ENCODE measurements around the gene SPEN.

The SPEN gene

DNA sequence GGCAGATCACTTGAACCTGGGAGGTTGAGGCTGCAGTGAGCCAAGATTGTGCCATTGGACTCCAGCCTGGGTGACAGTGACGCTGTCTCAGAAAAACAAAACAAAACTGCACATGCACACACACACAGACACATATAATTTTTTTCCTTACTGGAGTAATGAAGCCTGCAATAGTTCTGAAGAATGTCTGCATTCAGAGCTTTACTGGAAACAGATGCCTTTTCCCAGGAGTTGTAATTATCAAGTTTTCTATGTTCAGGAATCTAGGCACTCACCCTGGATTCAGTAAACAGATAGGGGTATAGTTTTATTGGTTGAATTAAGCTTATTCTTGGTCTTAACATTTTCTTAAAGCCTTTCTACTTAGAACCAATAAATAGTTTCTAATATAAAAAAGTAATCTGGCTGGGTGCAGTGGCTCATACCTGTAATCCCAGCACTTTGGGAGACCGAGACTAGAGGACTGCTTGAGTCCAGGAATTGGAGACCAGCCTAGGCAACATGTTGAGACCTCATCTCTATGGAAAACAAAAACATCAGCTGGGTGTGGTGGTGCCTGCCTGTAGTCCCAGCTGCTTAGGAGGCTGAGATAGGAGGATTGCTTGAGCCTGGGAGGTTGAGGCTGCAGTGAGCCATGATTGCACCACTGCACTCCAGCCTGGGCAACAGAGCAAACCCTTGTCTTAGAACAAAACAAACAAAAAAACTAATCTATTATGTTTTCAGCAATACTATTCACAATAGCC, 15.8 kb downstream of the SPEN start:
- no peak overlapping the region for H3K4me2 ChIP-seq (ENCODE audit: low read length)

DNA sequence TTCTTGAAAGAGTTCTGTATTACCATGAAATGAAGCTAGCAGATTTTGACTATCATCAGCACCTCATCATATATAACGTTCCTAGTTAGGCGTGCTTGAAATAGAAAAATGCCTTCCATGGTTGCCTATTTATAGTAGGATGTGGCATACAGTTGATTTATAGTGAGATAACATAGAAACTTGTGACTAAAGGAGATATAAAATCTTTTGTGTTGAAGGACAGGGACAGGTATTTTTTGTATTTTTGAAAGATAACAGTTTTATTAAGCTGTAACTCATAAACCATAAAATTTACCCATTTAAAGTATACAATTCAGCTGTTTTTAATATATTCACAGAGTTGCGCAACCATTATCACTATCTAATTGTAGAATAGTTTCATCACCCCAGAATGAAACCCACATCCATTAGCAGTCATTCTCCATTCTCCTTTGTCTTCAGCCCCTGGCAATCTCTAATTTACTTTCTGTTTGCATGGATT, 19.3 kb downstream of the SPEN start:
- Histone ChIP-seq H3F3A (ENCODE audit: control insufficient read depth, insufficient read depth) (peaks cover 4% of the 10 kb centered on the region), H3K9me2 (replicated peaks; ENCODE audit: control insufficient read depth, low read length) (no peaks in the 10 kb centered on the region), H3K4me3 (ENCODE audit: low read length) (no peak overlapping the region), H3K79me2 (ENCODE audit: control insufficient read depth, low read length) (peaks cover 100% of the 10 kb centered on the region), H3K4me2 (ENCODE audit: low read length) (no peak overlapping the region), H3K4me1 (ENCODE audit: control insufficient read depth, low read length) (peaks cover 13% of the 10 kb centered on the region), H3K27me3 (ENCODE audit: control insufficient read depth, low read length) (no peaks in the 10 kb centered on the region), H3K27ac (ENCODE audit: low read depth, low read length) (no peak overlapping the region), H3K36me3 (ENCODE audit: control insufficient read depth, low read length) (peaks cover 9% of the 10 kb centered on the region), H3K9me3 (ENCODE audit: control insufficient read depth, insufficient read depth, low read length) (no peaks in the 10 kb centered on the region), H4K20me1 (ENCODE audit: control insufficient read depth, insufficient read depth, low read depth, low read length) (peaks cover 36% of the 10 kb centered on the region)
- TF ChIP-seq EZH2phosphoT487 (IDR thresholded peaks at IDR 0.05; ENCODE audit: borderline replicate concordance, low read length) = no peak
- TF ChIP-seq, protein P1, sequence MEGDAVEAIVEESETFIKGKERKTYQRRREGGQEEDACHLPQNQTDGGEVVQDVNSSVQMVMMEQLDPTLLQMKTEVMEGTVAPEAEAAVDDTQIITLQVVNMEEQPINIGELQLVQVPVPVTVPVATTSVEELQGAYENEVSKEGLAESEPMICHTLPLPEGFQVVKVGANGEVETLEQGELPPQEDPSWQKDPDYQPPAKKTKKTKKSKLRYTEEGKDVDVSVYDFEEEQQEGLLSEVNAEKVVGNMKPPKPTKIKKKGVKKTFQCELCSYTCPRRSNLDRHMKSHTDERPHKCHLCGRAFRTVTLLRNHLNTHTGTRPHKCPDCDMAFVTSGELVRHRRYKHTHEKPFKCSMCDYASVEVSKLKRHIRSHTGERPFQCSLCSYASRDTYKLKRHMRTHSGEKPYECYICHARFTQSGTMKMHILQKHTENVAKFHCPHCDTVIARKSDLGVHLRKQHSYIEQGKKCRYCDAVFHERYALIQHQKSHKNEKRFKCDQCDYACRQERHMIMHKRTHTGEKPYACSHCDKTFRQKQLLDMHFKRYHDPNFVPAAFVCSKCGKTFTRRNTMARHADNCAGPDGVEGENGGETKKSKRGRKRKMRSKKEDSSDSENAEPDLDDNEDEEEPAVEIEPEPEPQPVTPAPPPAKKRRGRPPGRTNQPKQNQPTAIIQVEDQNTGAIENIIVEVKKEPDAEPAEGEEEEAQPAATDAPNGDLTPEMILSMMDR (IDR thresholded peaks at IDR 0.05; ENCODE audit: low read depth, low read length, poor library complexity, severe bottlenecking) = no peak

More for the DNA sequence above, 15.8 kb downstream of the SPEN start:
- Histone ChIP-seq H3K79me2 (ENCODE audit: control insufficient read depth, low read length) (peaks cover 100% of the 10 kb centered on the region), H3K9me2 (replicated peaks; ENCODE audit: control insufficient read depth, low read length) (no peaks in the 10 kb centered on the region), H3K27me3 (ENCODE audit: control insufficient read depth, low read length) (no peaks in the 10 kb centered on the region), H3K27ac (ENCODE audit: low read depth, low read length) (no peak overlapping the region), H3F3A (ENCODE audit: control insufficient read depth, insufficient read depth) (peaks cover 6% of the 10 kb centered on the region), H3K9me3 (ENCODE audit: control insufficient read depth, insufficient read depth, low read length) (no peaks in the 10 kb centered on the region), H3K4me1 (ENCODE audit: control insufficient read depth, low read length) (peaks cover 13% of the 10 kb centered on the region), H3K36me3 (ENCODE audit: control insufficient read depth, low read length) (peaks cover 12% of the 10 kb centered on the region), H4K20me1 (ENCODE audit: control insufficient read depth, insufficient read depth, low read depth, low read length) (peaks cover 30% of the 10 kb centered on the region), H3K4me3 (ENCODE audit: low read length) (no peak overlapping the region)
- TF ChIP-seq EZH2phosphoT487 (IDR thresholded peaks at IDR 0.05; ENCODE audit: borderline replicate concordance, low read length) = no peak

DNA sequence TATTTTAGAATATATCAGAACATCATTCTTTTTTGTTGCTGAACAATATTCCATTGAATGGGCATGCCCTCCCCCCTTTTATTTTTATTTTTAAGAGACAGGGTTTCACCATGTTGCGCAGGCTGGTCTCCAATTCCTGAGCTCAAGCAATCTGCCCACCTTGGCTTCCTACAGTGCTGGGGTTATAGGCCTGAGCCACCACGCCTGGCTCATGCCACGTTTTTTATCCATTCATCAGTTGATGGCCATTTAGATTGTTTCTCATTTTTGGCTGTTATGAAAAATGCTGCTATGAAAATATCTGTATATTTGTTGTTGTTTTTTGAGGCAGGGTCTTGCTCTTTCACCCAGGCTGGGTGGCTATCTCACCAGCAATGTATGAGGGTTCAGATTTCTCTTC, 19.8 kb downstream of the SPEN start:
- Histone ChIP-seq H4K20me1 (ENCODE audit: control insufficient read depth, insufficient read depth, low read depth, low read length) (peaks cover 36% of the 10 kb centered on the region), H3K4me1 (ENCODE audit: control insufficient read depth, low read length) (peaks cover 13% of the 10 kb centered on the region), H3K79me2 (ENCODE audit: control insufficient read depth, low read length) (peaks cover 100% of the 10 kb centered on the region), H3K9me2 (replicated peaks; ENCODE audit: control insufficient read depth, low read length) (no peaks in the 10 kb centered on the region), H3F3A (ENCODE audit: control insufficient read depth, insufficient read depth) (peaks cover 4% of the 10 kb centered on the region), H3K36me3 (ENCODE audit: control insufficient read depth, low read length) (peaks cover 9% of the 10 kb centered on the region), H3K27ac (ENCODE audit: low read depth, low read length) (no peak overlapping the region), H3K4me3 (ENCODE audit: low read length) (no peak overlapping the region), H3K27me3 (ENCODE audit: control insufficient read depth, low read length) (no peaks in the 10 kb centered on the region), H3K9me3 (ENCODE audit: control insufficient read depth, insufficient read depth, low read length) (no peaks in the 10 kb centered on the region), H3K4me2 (ENCODE audit: low read length) (no peak overlapping the region)
- no peak for TF ChIP-seq EZH2phosphoT487 (IDR thresholded peaks at IDR 0.05; ENCODE audit: borderline replicate concordance, low read length)
- TF ChIP-seq, protein P1 (IDR thresholded peaks at IDR 0.05; ENCODE audit: low read depth, low read length, poor library complexity, severe bottlenecking) = no peak

DNA sequence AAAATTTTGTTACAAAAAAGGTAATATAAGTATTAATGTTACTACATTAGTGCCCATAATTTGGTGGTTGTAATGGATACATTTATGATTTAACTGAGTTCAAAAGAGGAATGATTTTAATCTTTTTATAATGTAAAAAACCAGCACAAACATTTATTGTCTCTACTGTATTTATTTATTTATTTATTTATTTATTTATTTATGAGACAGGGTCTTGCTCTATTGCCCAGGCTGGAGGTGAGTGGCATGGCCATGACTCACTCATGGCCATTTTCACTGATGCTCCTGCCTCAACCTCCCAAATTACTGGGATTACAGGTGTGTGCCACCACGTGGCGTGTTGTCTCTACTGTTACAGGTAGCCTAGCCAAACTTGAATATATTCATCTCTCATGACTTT, 21.9 kb downstream of the SPEN start:
- Histone ChIP-seq H3K9me2 (replicated peaks; ENCODE audit: control insufficient read depth, low read length) (no peaks in the 10 kb centered on the region), H3F3A (ENCODE audit: control insufficient read depth, insufficient read depth) (no peaks in the 10 kb centered on the region; the same call in 1 of the 2 replicates), H3K27me3 (ENCODE audit: control insufficient read depth, low read length) (no peaks in the 10 kb centered on the region), H3K4me2 (ENCODE audit: low read length) (no peak overlapping the region), H3K4me3 (ENCODE audit: low read length) (no peak overlapping the region), H3K79me2 (ENCODE audit: control insufficient read depth, low read length) (peaks cover 100% of the 10 kb centered on the region), H3K36me3 (ENCODE audit: control insufficient read depth, low read length) (peaks cover 28% of the 10 kb centered on the region), H4K20me1 (ENCODE audit: control insufficient read depth, insufficient read depth, low read depth, low read length) (peaks cover 47% of the 10 kb centered on the region), H3K9me3 (ENCODE audit: control insufficient read depth, insufficient read depth, low read length) (no peaks in the 10 kb centered on the region), H3K27ac (ENCODE audit: low read depth, low read length) (no peak overlapping the region), H3K4me1 (ENCODE audit: control insufficient read depth, low read length) (peaks cover 15% of the 10 kb centered on the region)
- no peak for TF ChIP-seq EZH2phosphoT487 (IDR thresholded peaks at IDR 0.05; ENCODE audit: borderline replicate concordance, low read length)
- TF ChIP-seq, protein P1 (IDR thresholded peaks at IDR 0.05; ENCODE audit: low read depth, low read length, poor library complexity, severe bottlenecking) = no peak

Measured in DOHH2 (cell line).